Naive B cell (primary cell): ENCODE data around the gene CAND2. TPM values are rescaled to one million over a fixed set of nuclear protein-coding genes. Genes with fewer than 3 reads are reported as not detected.
A peak's percentile ranks its signal among the peaks of the same experiment; 100 is the strongest.

Experiments
- ATAC-seq, 2 donors: fragments of 150-1000 bp; cut with Tn5 transposase; 2 replicates each; pipeline ENCODE4 v1.10.0; 2021; ENCODE audit warnings: low read depth in 2 of 2, mild to moderate bottlenecking in 2 of 2, moderate library complexity in 2 of 2
- DNase-seq: peaks from one replicate; pipeline ENCODE4 v3.0.0; 2022
- H3K27ac Mint-ChIP-seq, 6 donors: one replicate each; pipeline ENCODE4 v1.8.0; 2020 to 2022; ENCODE audit warnings: mild to moderate bottlenecking in 6 of 6, mixed read lengths in 6 of 6, moderate library complexity in 5 of 6, inconsistent platforms in 2 of 6
- H3K27me3 Mint-ChIP-seq, 3 donors: one replicate each; pipeline ENCODE4 v1.8.0; 2021 to 2022; ENCODE audit warnings: mixed read lengths in 3 of 3, mild to moderate bottlenecking in 1 of 3
- H3K36me3 Mint-ChIP-seq, 2 donors: one replicate each; pipeline ENCODE4 v1.8.0; 2020 to 2022; ENCODE audit warnings: mixed read lengths in 2 of 2, inconsistent platforms in 1 of 2, mild to moderate bottlenecking in 1 of 2
- H3K4me1 Mint-ChIP-seq, 3 donors: one replicate each; pipeline ENCODE4 v1.8.0; 2020 to 2022; ENCODE audit warnings: mixed read lengths in 3 of 3, inconsistent platforms in 1 of 3, mild to moderate bottlenecking in 1 of 3, moderate library complexity in 1 of 3
- H3K4me3 Mint-ChIP-seq, 8 donors: one replicate each; pipeline ENCODE4 v1.8.0; 2020 to 2022; ENCODE audit warnings: mild to moderate bottlenecking in 8 of 8, mixed read lengths in 8 of 8, moderate library complexity in 8 of 8, inconsistent platforms in 2 of 8
- H3K9me3 Mint-ChIP-seq, 7 donors: one replicate each; pipeline ENCODE4 v1.8.0; 2020 to 2022; ENCODE audit warnings: mixed read lengths in 7 of 7, mild to moderate bottlenecking in 5 of 7, inconsistent platforms in 2 of 7, moderate library complexity in 1 of 7
- polyA plus RNA-seq, 6 donors: library from polyadenylated mRNA; unstranded; fragments of 300-500 nt; fragmentation: Illumina TruSeq; gene quantifications; one replicate each; pipeline ENCODE4 v1.2.3, GENCODE V29; 2021; ENCODE audit warnings: low read depth in 6 of 6

The CAND2 gene
- polyA plus RNA-seq, 6 donors from 2014 or later: 0.12 to 0.61 (median 0.49) TPM; not detected in 1

DNA sequence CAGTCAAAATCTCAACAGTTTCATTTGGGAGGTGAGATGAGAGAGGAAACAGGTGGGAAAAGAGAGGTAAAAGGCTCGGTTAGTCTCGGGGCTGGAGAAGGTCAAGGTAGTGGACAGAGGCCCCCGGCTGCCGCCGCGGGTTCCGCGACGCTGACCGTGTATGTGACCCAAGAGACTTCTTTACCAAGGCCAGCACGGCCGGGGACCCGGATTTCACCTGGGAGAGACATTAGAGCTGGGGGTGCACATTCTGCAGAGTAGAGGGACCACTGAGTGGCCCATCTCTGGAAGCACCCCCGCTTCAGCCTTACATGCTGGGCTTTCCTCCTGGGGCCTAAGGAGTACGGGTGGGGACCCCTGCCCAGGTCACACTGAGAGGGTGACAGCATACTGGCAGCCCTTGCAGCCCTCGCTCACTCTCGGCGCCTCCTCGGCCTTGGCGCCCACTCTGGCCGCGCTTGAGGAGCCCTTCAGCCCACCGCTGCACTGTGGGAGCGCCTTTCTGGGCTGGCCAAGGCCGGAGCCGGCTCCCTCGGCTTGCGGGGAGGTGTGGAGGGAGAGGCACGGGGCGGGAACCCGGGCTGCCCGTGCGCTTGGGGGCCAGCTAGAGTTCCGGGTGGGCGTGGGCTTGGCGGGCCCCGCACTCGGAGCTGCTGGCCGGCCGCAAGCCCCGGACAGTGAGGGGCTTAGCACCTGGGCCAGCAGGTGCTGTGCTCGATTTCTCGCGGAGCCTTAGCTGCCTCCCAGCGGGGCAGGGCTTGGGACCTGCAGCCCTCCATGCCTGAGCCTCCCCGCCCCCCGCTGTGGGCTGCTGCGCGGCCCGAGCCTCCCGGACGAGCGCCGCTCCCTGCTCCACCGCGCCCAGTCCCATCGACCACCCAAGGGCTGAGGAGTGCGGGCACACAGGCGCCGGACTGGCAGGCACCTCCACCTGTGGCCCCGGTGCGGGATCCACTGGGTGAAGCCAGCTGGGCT lies 86.1 kb downstream of the CAND2 start:
- no peaks in the 10 kb centered on the region for H3K36me3 Mint-ChIP-seq
- ATAC-seq: no peak
- H3K27ac Mint-ChIP-seq: peak overlapping the region in 5 of 6 donors; percentile 18 to 96 (median 78)

DNA sequence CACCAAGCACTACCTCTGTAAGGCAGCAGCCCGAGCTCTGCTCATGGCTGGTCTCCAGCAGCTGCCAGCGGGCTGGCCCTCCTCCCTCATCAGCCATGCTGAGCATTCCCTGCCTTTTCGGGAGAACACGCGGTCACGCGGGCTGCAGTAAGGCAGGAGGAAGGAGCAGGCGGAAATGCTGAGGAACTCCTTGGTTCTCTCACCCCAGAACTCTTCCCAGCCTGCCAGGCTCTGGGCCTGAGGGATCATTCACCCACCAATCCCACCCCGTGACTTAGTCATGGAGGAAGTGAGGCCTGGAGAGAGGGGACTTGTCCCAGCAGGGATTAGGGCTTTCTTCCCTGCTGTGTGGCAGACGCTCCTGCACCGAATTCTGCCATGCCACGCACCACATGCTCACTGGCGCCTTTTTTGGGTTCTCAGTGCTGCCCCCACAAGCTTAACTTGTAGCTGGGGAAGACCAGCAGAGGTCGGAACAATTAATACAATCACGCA lies 87.8 kb downstream of the CAND2 start:
- H3K9me3 Mint-ChIP-seq: peaks cover 0 to 6% (median 0%) of the 10 kb centered on the region in 7 donors
- peaks cover 22 to 45% (median 37%) of the 10 kb centered on the region in 3 donors for H3K4me1 Mint-ChIP-seq
- peaks cover 0 to 4% (median 0%) of the 10 kb centered on the region in 3 donors for H3K27me3 Mint-ChIP-seq
- no peak for ATAC-seq
- H3K36me3 Mint-ChIP-seq: no peaks in the 10 kb centered on the region
- DNase-seq: no peak
- no peak overlapping the region for H3K4me3 Mint-ChIP-seq
- H3K27ac Mint-ChIP-seq: no peak overlapping the region

More for the DNA sequence above, 86.1 kb downstream of the CAND2 start:
- no peak for DNase-seq
- Mint-ChIP-seq H3K27me3 (no peaks in the 10 kb centered on the region), H3K4me3 (peak overlapping the region in 5 of 8 donors; percentile 34 to 81 (median 47)), H3K9me3 (peaks cover 0 to 6% (median 0%) of the 10 kb centered on the region in 7 donors), H3K4me1 (peaks cover 22 to 45% (median 37%) of the 10 kb centered on the region in 3 donors)

Other genes starting within 250 kb of the CAND2 start
- 10 to 100 TPM; 35.7 to 54.4 (median 51.4) TPM for gene MKRN2, start 239.6 kb upstream of the CAND2 start, polyA plus RNA-seq
- gene RAF1, start 132.6 kb upstream of the CAND2 start, polyA plus RNA-seq: 10 to 100 TPM; 44.3 to 69.2 (median 59.5) TPM
- gene TMEM40, start 37.4 kb upstream of the CAND2 start, polyA plus RNA-seq: 1 to 10 TPM in 4 of 6 donors, under 1 TPM in 1, not detected in 1; 0.92 to 2.7 (median 2.2) TPM
- gene RPL32, start 44.9 kb downstream of the CAND2 start, polyA plus RNA-seq: 1,000 to 10,000 TPM; 1,322 to 3,271 (median 2,987) TPM